ENCODE data around the gene CADPS2.

Gene CADPS2

GRCh38 chr7:122438006-122438405, 448.3 kb downstream of the CADPS2 start:
- Mint-ChIP-seq H3K27ac (no peak overlapping the region), H3K27me3 (no peaks in the 10 kb centered on the region), H3K36me3 (no peaks in the 10 kb centered on the region), H3K9me3 (no peaks in the 10 kb centered on the region), H3K4me3 (no peak overlapping the region), H3K4me1 (no peaks in the 10 kb centered on the region)
- DNase-seq (ENCODE audit: low spot score in 2 of 2) (no peak), ATAC-seq (ENCODE audit: low read depth) (no peak)

DNA sequence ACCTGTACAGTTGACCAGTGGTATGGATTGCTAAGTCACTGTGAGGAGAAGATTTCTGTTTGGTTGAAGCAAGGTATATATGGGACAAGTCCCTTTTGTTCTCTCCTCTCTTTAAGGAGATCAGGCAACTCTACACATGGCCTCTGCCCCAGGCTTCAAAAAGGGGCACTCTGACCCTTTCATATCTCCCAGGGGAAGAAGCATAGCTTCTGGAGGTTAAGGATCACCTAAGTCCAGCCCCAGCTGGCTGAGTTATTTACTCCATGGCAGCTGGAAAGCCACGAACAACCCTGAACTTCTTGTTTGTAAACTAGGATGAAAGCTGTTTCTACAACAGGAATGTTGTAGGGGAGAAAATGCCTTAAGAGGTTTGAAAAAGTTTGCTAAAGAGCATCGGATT, 452.5 kb downstream of the CADPS2 start:
- no peak overlapping the region for H3K27ac Mint-ChIP-seq
- DNase-seq (ENCODE audit: low spot score in 2 of 2) (no peak), ATAC-seq (ENCODE audit: low read depth) (no peak)
- H3K4me3 Mint-ChIP-seq = no peak overlapping the region
- no peaks in the 10 kb centered on the region for H3K9me3 Mint-ChIP-seq
- no peaks in the 10 kb centered on the region for H3K27me3 Mint-ChIP-seq
- H3K36me3 Mint-ChIP-seq = no peaks in the 10 kb centered on the region
- H3K4me1 Mint-ChIP-seq = no peaks in the 10 kb centered on the region

GRCh38 chr7:122430710-122431109, 455.6 kb downstream of the CADPS2 start:
- Mint-ChIP-seq H3K36me3 (no peaks in the 10 kb centered on the region), H3K27me3 (no peaks in the 10 kb centered on the region), H3K4me1 (no peaks in the 10 kb centered on the region), H3K27ac (no peak overlapping the region), H3K9me3 (no peaks in the 10 kb centered on the region), H3K4me3 (no peak overlapping the region)
- no peak for ATAC-seq (ENCODE audit: low read depth)
- DNase-seq (ENCODE audit: low spot score in 2 of 2) = no peak

GRCh38 chr7:122429926-122430325, 456.3 kb downstream of the CADPS2 start:
- ATAC-seq (ENCODE audit: low read depth) (no peak), DNase-seq (ENCODE audit: low spot score in 2 of 2) (no peak)
- no peaks in the 10 kb centered on the region for H3K4me1 Mint-ChIP-seq
- no peaks in the 10 kb centered on the region for H3K27me3 Mint-ChIP-seq
- no peak overlapping the region for H3K4me3 Mint-ChIP-seq
- no peak overlapping the region for H3K27ac Mint-ChIP-seq
- no peaks in the 10 kb centered on the region for H3K36me3 Mint-ChIP-seq
- no peaks in the 10 kb centered on the region for H3K9me3 Mint-ChIP-seq

- Mint-ChIP-seq H3K9me3 (no peaks in the 10 kb centered on the region), H3K4me3 (no peak overlapping the region), H3K36me3 (no peaks in the 10 kb centered on the region), H3K27ac (no peak overlapping the region), H3K4me1 (no peaks in the 10 kb centered on the region), H3K27me3 (no peaks in the 10 kb centered on the region)
- no peak for ATAC-seq (ENCODE audit: low read depth)
- DNase-seq (ENCODE audit: low spot score in 2 of 2) = no peak
These were observed 460.5 kb downstream of the CADPS2 start for GRCh38 chr7:122425731-122426130.

DNA sequence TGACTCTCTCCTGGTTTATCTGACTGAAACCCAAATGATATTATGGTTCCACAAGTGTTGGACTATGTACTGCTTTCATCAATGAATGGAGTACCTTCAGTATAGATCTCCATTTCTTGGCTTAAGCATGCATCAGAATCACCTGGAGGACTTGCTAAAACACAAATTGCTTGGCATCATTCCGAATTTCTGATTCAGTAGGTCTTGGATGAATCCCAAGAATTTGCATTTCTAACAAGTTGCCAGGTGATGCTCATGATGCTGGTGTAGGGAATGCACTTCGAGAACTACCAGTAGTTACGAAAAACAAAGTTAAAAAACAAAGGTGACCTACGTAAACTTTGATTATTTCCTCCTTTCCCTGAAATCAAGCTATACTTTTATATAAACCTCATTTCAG, 462.7 kb downstream of the CADPS2 start:
- Mint-ChIP-seq H3K4me1 (no peaks in the 10 kb centered on the region), H3K4me3 (no peak overlapping the region), H3K9me3 (no peaks in the 10 kb centered on the region), H3K36me3 (no peaks in the 10 kb centered on the region), H3K27ac (no peak overlapping the region), H3K27me3 (no peaks in the 10 kb centered on the region)
- ATAC-seq (ENCODE audit: low read depth) = no peak
- no peak for DNase-seq (ENCODE audit: low spot score in 2 of 2)

DNA sequence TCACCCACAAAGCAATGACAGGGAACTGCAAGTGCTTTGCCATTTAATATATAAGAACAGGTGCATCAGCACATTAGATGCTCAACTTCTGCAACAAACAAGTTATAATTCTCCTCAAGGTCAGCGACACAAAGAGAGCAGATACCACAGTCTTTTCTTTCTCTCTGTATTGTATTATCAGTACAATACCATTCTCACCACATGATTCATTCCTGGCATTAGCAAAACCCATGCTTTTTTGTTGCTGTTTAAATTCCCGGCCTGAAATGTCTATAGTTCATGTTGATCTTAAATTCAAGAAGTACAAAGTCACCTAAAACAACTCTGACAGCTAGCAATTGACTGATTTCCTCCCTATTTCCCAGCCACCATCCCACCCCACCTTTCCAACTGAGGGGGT, 469.9 kb downstream of the CADPS2 start:
- ATAC-seq (ENCODE audit: low read depth) (no peak), DNase-seq (ENCODE audit: low spot score in 2 of 2) (no peak)
- no peaks in the 10 kb centered on the region for H3K27me3 Mint-ChIP-seq
- H3K27ac Mint-ChIP-seq = no peak overlapping the region
- H3K9me3 Mint-ChIP-seq = peaks cover 2% of the 10 kb centered on the region
- no peak overlapping the region for H3K4me3 Mint-ChIP-seq
- H3K36me3 Mint-ChIP-seq = no peaks in the 10 kb centered on the region
- H3K4me1 Mint-ChIP-seq = no peaks in the 10 kb centered on the region

GRCh38 chr7:122415510-122415909, 470.8 kb downstream of the CADPS2 start:
- Mint-ChIP-seq H3K36me3 (no peaks in the 10 kb centered on the region), H3K27ac (no peak overlapping the region), H3K4me3 (no peak overlapping the region), H3K4me1 (no peaks in the 10 kb centered on the region), H3K9me3 (peaks cover 2% of the 10 kb centered on the region), H3K27me3 (no peaks in the 10 kb centered on the region)
- ATAC-seq (ENCODE audit: low read depth) (no peak), DNase-seq (ENCODE audit: low spot score in 2 of 2) (no peak)

DNA sequence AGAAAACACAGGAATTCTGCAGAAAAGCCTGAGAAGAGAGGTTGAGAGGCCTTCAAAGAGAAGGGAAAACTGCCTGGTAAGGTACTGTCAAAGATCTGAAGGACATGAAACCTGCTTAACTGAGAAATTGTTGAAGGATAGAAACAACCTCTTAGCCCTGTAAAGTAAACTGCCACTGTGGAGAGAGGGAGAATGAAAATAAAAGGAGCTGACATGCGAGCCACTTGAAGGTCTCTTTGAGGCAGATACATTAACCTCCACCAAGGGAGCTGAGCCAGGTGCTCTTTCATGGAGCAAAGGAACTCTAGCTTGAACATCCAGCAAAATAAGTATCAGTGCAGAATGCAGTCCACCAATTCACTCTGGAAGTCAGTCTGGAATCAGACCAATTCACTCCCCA, 472.9 kb downstream of the CADPS2 start:
- H3K4me1 Mint-ChIP-seq = no peaks in the 10 kb centered on the region
- H3K9me3 Mint-ChIP-seq = peaks cover 2% of the 10 kb centered on the region
- no peak overlapping the region for H3K4me3 Mint-ChIP-seq
- DNase-seq (ENCODE audit: low spot score in 2 of 2) (no peak), ATAC-seq (ENCODE audit: low read depth) (no peak)
- no peaks in the 10 kb centered on the region for H3K27me3 Mint-ChIP-seq
- no peak overlapping the region for H3K27ac Mint-ChIP-seq
- H3K36me3 Mint-ChIP-seq = no peaks in the 10 kb centered on the region

GRCh38 chr7:122412883-122413282, 473.4 kb downstream of the CADPS2 start:
- DNase-seq (ENCODE audit: low spot score in 2 of 2) (no peak), ATAC-seq (ENCODE audit: low read depth) (no peak)
- Mint-ChIP-seq H3K36me3 (no peaks in the 10 kb centered on the region), H3K4me1 (no peaks in the 10 kb centered on the region), H3K4me3 (no peak overlapping the region), H3K9me3 (peaks cover 2% of the 10 kb centered on the region), H3K27ac (no peak overlapping the region), H3K27me3 (no peaks in the 10 kb centered on the region)

- ATAC-seq (ENCODE audit: low read depth) (no peak), DNase-seq (ENCODE audit: low spot score in 2 of 2) (no peak)
- Mint-ChIP-seq H3K36me3 (no peaks in the 10 kb centered on the region), H3K9me3 (peaks cover under 1% of the 10 kb centered on the region), H3K27ac (no peak overlapping the region), H3K4me1 (no peaks in the 10 kb centered on the region), H3K4me3 (no peak overlapping the region), H3K27me3 (no peaks in the 10 kb centered on the region)
These were observed 473.8 kb downstream of the CADPS2 start for GRCh38 chr7:122412441-122412840.

DNA sequence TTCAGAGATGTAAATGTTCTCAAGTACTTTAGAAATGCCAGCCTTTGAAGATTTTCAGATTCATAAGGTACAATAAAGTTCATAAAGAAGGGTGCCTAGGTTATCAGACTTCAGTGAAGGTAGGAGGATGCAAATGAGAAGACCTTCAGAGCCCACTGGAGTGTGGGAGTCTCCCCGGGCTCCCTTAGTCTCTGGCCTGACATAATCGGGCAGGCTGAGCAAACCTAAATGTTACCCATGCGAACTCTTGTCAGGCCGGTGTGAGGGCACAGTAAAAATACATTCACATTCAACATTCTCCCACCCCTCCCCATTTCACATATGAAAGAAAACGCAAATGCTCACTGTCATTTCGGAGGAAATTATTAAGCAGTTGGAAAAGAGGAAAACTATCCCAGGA, 479.1 kb downstream of the CADPS2 start:
- ATAC-seq (ENCODE audit: low read depth) = no peak
- no peak overlapping the region for H3K27ac Mint-ChIP-seq
- no peak for DNase-seq (ENCODE audit: low spot score in 2 of 2)
- H3K9me3 Mint-ChIP-seq = no peaks in the 10 kb centered on the region
- no peaks in the 10 kb centered on the region for H3K27me3 Mint-ChIP-seq
- H3K36me3 Mint-ChIP-seq = no peaks in the 10 kb centered on the region
- H3K4me1 Mint-ChIP-seq = no peaks in the 10 kb centered on the region
- H3K4me3 Mint-ChIP-seq = no peak overlapping the region

DNA sequence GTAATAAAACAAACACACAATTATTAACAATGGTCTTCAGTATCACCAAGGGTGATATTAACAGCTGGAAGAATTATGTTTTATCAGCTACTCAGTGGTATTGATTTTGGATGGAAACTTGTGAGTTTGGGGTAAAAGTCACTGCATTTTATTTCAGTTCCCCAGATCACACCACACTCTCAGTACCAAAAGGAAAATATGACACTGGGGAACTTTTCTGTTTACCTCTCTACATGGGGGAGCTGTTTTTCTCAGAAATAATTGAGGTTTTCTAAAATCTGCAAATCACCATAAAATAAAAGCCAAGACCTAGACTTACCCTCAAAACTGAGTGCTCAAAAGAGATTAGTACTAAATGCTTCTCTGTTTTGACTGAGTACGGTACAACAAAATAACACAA, 483.1 kb downstream of the CADPS2 start:
- no peak for ATAC-seq (ENCODE audit: low read depth)
- no peaks in the 10 kb centered on the region for H3K27me3 Mint-ChIP-seq

GRCh38 chr7:122402235-122402634, 484.0 kb downstream of the CADPS2 start:
- Mint-ChIP-seq H3K27ac (no peak overlapping the region), H3K36me3 (no peaks in the 10 kb centered on the region), H3K4me1 (no peaks in the 10 kb centered on the region), H3K4me3 (no peak overlapping the region), H3K9me3 (peaks cover 1% of the 10 kb centered on the region), H3K27me3 (no peaks in the 10 kb centered on the region)
- no peak for ATAC-seq (ENCODE audit: low read depth)
- DNase-seq (ENCODE audit: low spot score in 2 of 2) = no peak

More for the DNA sequence above, 483.1 kb downstream of the CADPS2 start:
- Mint-ChIP-seq H3K4me1 (no peaks in the 10 kb centered on the region), H3K27ac (no peak overlapping the region), H3K9me3 (peaks cover 1% of the 10 kb centered on the region), H3K4me3 (no peak overlapping the region), H3K36me3 (no peaks in the 10 kb centered on the region)
- DNase-seq (ENCODE audit: low spot score in 2 of 2) = no peak

GRCh38 chr7:122397381-122397780, 488.9 kb downstream of the CADPS2 start:
- no peak for DNase-seq (ENCODE audit: low spot score in 2 of 2)
- Mint-ChIP-seq H3K9me3 (peaks cover 1% of the 10 kb centered on the region), H3K27me3 (no peaks in the 10 kb centered on the region), H3K4me3 (no peak overlapping the region), H3K4me1 (no peaks in the 10 kb centered on the region), H3K27ac (no peak overlapping the region), H3K36me3 (no peaks in the 10 kb centered on the region)
- no peak for ATAC-seq (ENCODE audit: low read depth)

GRCh38 chr7:122394512-122394911, 491.7 kb downstream of the CADPS2 start:
- no peaks in the 10 kb centered on the region for H3K9me3 Mint-ChIP-seq

More at GRCh38 chr7:122394512-122394911, 491.7 kb downstream of the CADPS2 start:
- Mint-ChIP-seq H3K27me3 (no peaks in the 10 kb centered on the region), H3K4me1 (no peaks in the 10 kb centered on the region), H3K4me3 (no peak overlapping the region), H3K36me3 (no peaks in the 10 kb centered on the region), H3K27ac (no peak overlapping the region)
- DNase-seq (ENCODE audit: low spot score in 2 of 2) (no peak), ATAC-seq (ENCODE audit: low read depth) (no peak)
